Inflammatory macrophage (primary cell): Measurements from ENCODE around the gene PRORP.
"Not testable (repeated sequence)": the region's sequence is repeated elsewhere in the genome, so short reads cannot be mapped to it uniquely, and the experiment has no call there.

ENCODE experiments used
- DNase-seq, 2 donors: peaks; one replicate each; pipeline ENCODE4 v3.0.0-alpha.2; 2020 to 2022
- total RNA-seq, 18 experiments: gene quantifications; one replicate each; lab custom pipeline; 2026; ENCODE audit warnings: mixed read lengths in 6 of 18, inconsistent platforms in 2 of 18; lab: John Stamatoyannopoulos, UW

PRORP gene
- total RNA-seq = 2.9 to 12.4 (median 9.1) reads per million in 18 experiments

- peak; percentile 91 to 93 for DNase-seq
These were observed at the start of gene PRORP, which contains the start of gene PPP2R3C for GRCh38 chr14:35121887-35122695. Gene PRORP, plus strand, starts transcription at chr14:35122552. Its CDS starts 694 bp downstream, at chr14:35123246. Gene PPP2R3C, minus strand, starts transcription at chr14:35121990. Its CDS starts 31 bp downstream, at chr14:35121959.

- DNase-seq = no peak
These were observed 48.9 kb upstream of the PRORP start for GRCh38 chr14:35073486-35073885.

GRCh38 chr14:35078082-35078481 lies 44.3 kb upstream of the PRORP start:
- no peak for DNase-seq

- peak; percentile 1 to 7 for DNase-seq
These were observed 42.6 kb upstream of the PRORP start for GRCh38 chr14:35079742-35080141.

GRCh38 chr14:35083530-35084150 lies 38.7 kb upstream of the PRORP start:
- DNase-seq = no peak

- no peak for DNase-seq
These were observed 36.9 kb upstream of the PRORP start for GRCh38 chr14:35085441-35085840.

GRCh38 chr14:35088514-35088913 lies 33.8 kb upstream of the PRORP start:
- DNase-seq = no peak

GRCh38 chr14:35094645-35095044 lies 27.7 kb upstream of the PRORP start:
- not testable (repeated sequence) for DNase-seq

GRCh38 chr14:35107866-35108265 lies 14.5 kb upstream of the PRORP start:
- no peak for DNase-seq

GRCh38 chr14:35112641-35113040 lies 9.7 kb upstream of the PRORP start:
- no peak for DNase-seq

GRCh38 chr14:35113308-35113950 lies 8.9 kb upstream of the PRORP start:
- DNase-seq = no peak

GRCh38 chr14:35114036-35114435 lies 8.3 kb upstream of the PRORP start:
- DNase-seq = no peak

- DNase-seq = no peak
These were observed 6.1 kb upstream of the PRORP start for GRCh38 chr14:35116242-35116641.

- no peak for DNase-seq
These were observed 5.2 kb upstream of the PRORP start for GRCh38 chr14:35117112-35117511.

- DNase-seq = peak in 1 of 2 donors; percentile 22
These were observed 1.1 kb upstream of the PRORP start for GRCh38 chr14:35121026-35121886.

- DNase-seq = no peak
These were observed 490 bp downstream of the PRORP start for GRCh38 chr14:35122696-35123387.

- no peak for DNase-seq
These were observed 994 bp downstream of the PRORP start for GRCh38 chr14:35123388-35123703.

GRCh38 chr14:35124127-35124526 lies 1.8 kb downstream of the PRORP start:
- no peak for DNase-seq

GRCh38 chr14:35133542-35134328 lies 11.4 kb downstream of the PRORP start:
- DNase-seq = no peak

GRCh38 chr14:35134329-35135123 lies 12.2 kb downstream of the PRORP start:
- peak in 1 of 2 donors; percentile 17 for DNase-seq
